ENCODE data around the gene TMEM8B.

TMEM8B gene

GRCh38 chr9:35826071-35826701 lies 2.8 kb upstream of the TMEM8B start:
- H3K4me3 Mint-ChIP-seq, result no peak overlapping the region
- no peaks in the 10 kb centered on the region for H3K9me3 Mint-ChIP-seq
- H3K27me3 Mint-ChIP-seq, result no peaks in the 10 kb centered on the region
- H3K4me1 Mint-ChIP-seq (ENCODE audit: low read depth), result peaks cover 23% of the 10 kb centered on the region
- no peaks in the 10 kb centered on the region for H3K36me3 Mint-ChIP-seq (ENCODE audit: low read depth)
- no peak overlapping the region for H3K27ac Mint-ChIP-seq

- H3K27me3 Mint-ChIP-seq, result no peaks in the 10 kb centered on the region
- H3K4me1 Mint-ChIP-seq (ENCODE audit: low read depth), result peaks cover 23% of the 10 kb centered on the region
- H3K9me3 Mint-ChIP-seq, result no peaks in the 10 kb centered on the region
- no peaks in the 10 kb centered on the region for H3K36me3 Mint-ChIP-seq (ENCODE audit: low read depth)
- H3K4me3 Mint-ChIP-seq, result no peak overlapping the region
- no peak overlapping the region for H3K27ac Mint-ChIP-seq
Observed at GRCh38 chr9:35827486-35827885, 1.5 kb upstream of the TMEM8B start.

- no peaks in the 10 kb centered on the region for H3K9me3 Mint-ChIP-seq
- H3K4me3 Mint-ChIP-seq, result peak within 1 kb of the TSS; percentile 95
- no peaks in the 10 kb centered on the region for H3K27me3 Mint-ChIP-seq
- H3K27ac Mint-ChIP-seq, result peak within 1 kb of the TSS; percentile 91
- H3K4me1 Mint-ChIP-seq (ENCODE audit: low read depth), result peaks cover 27% of the 10 kb centered on the region
- no peaks in the 10 kb centered on the region for H3K36me3 Mint-ChIP-seq (ENCODE audit: low read depth)
Observed at GRCh38 chr9:35828716-35829083, 328 bp upstream of the TMEM8B start, which contains the start of gene FAM221B. FAM221B (minus strand) TSS chr9:35828732; CDS start chr9:35826161, 2,571 bp downstream.

GRCh38 chr9:35829764-35830096 lies 702 bp downstream of the TMEM8B start:
- Mint-ChIP-seq H3K4me1 (ENCODE audit: low read depth) (peaks cover 34% of the 10 kb centered on the region), H3K36me3 (ENCODE audit: low read depth) (no peaks in the 10 kb centered on the region), H3K4me3 (peak overlapping the region; percentile 73), H3K27ac (peak overlapping the region; percentile 55), H3K9me3 (no peaks in the 10 kb centered on the region), H3K27me3 (no peaks in the 10 kb centered on the region)

GRCh38 chr9:35831040-35831439 lies 2.0 kb downstream of the TMEM8B start:
- no peaks in the 10 kb centered on the region for H3K9me3 Mint-ChIP-seq
- peaks cover 33% of the 10 kb centered on the region for H3K4me1 Mint-ChIP-seq (ENCODE audit: low read depth)
- no peaks in the 10 kb centered on the region for H3K36me3 Mint-ChIP-seq (ENCODE audit: low read depth)
- no peaks in the 10 kb centered on the region for H3K27me3 Mint-ChIP-seq
- H3K27ac Mint-ChIP-seq, result no peak overlapping the region
- no peak overlapping the region for H3K4me3 Mint-ChIP-seq

GRCh38 chr9:35832814-35833213 lies 3.8 kb downstream of the TMEM8B start:
- Mint-ChIP-seq H3K36me3 (ENCODE audit: low read depth) (no peaks in the 10 kb centered on the region), H3K9me3 (no peaks in the 10 kb centered on the region), H3K4me3 (no peak overlapping the region), H3K27me3 (no peaks in the 10 kb centered on the region), H3K27ac (no peak overlapping the region), H3K4me1 (ENCODE audit: low read depth) (peaks cover 31% of the 10 kb centered on the region)

- no peak overlapping the region for H3K4me3 Mint-ChIP-seq
- H3K27ac Mint-ChIP-seq, result no peak overlapping the region
- peaks cover 20% of the 10 kb centered on the region for H3K4me1 Mint-ChIP-seq (ENCODE audit: low read depth)
- no peaks in the 10 kb centered on the region for H3K27me3 Mint-ChIP-seq
- H3K9me3 Mint-ChIP-seq, result no peaks in the 10 kb centered on the region
- H3K36me3 Mint-ChIP-seq (ENCODE audit: low read depth), result no peaks in the 10 kb centered on the region
Observed at GRCh38 chr9:35834260-35835215, 5.5 kb downstream of the TMEM8B start.

GRCh38 chr9:35835216-35835632 lies 6.2 kb downstream of the TMEM8B start:
- Mint-ChIP-seq H3K27me3 (no peaks in the 10 kb centered on the region), H3K36me3 (ENCODE audit: low read depth) (no peaks in the 10 kb centered on the region), H3K27ac (no peak overlapping the region), H3K4me1 (ENCODE audit: low read depth) (peaks cover 17% of the 10 kb centered on the region), H3K4me3 (no peak overlapping the region), H3K9me3 (no peaks in the 10 kb centered on the region)

GRCh38 chr9:35835766-35836165 lies 6.7 kb downstream of the TMEM8B start:
- no peaks in the 10 kb centered on the region for H3K9me3 Mint-ChIP-seq
- H3K4me3 Mint-ChIP-seq, result no peak overlapping the region
- no peaks in the 10 kb centered on the region for H3K36me3 Mint-ChIP-seq (ENCODE audit: low read depth)
- H3K27me3 Mint-ChIP-seq, result no peaks in the 10 kb centered on the region
- H3K4me1 Mint-ChIP-seq (ENCODE audit: low read depth), result peaks cover 18% of the 10 kb centered on the region
- H3K27ac Mint-ChIP-seq, result peak overlapping the region; percentile 11

- peaks cover 18% of the 10 kb centered on the region for H3K4me1 Mint-ChIP-seq (ENCODE audit: low read depth)
- no peaks in the 10 kb centered on the region for H3K9me3 Mint-ChIP-seq
- no peak overlapping the region for H3K4me3 Mint-ChIP-seq
- no peaks in the 10 kb centered on the region for H3K27me3 Mint-ChIP-seq
- H3K36me3 Mint-ChIP-seq (ENCODE audit: low read depth), result no peaks in the 10 kb centered on the region
- H3K27ac Mint-ChIP-seq, result no peak overlapping the region
Observed at GRCh38 chr9:35836595-35836994, 7.6 kb downstream of the TMEM8B start.

- H3K9me3 Mint-ChIP-seq, result no peaks in the 10 kb centered on the region
- H3K27ac Mint-ChIP-seq, result no peak overlapping the region
- H3K36me3 Mint-ChIP-seq (ENCODE audit: low read depth), result no peaks in the 10 kb centered on the region
- H3K4me1 Mint-ChIP-seq (ENCODE audit: low read depth), result peaks cover 16% of the 10 kb centered on the region
- H3K4me3 Mint-ChIP-seq, result no peak overlapping the region
- H3K27me3 Mint-ChIP-seq, result no peaks in the 10 kb centered on the region
Observed at GRCh38 chr9:35839926-35840325, 10.9 kb downstream of the TMEM8B start.

- no peaks in the 10 kb centered on the region for H3K36me3 Mint-ChIP-seq (ENCODE audit: low read depth)
- H3K9me3 Mint-ChIP-seq, result no peaks in the 10 kb centered on the region
- no peak overlapping the region for H3K4me3 Mint-ChIP-seq
- no peaks in the 10 kb centered on the region for H3K27me3 Mint-ChIP-seq
- H3K4me1 Mint-ChIP-seq (ENCODE audit: low read depth), result peaks cover 26% of the 10 kb centered on the region
- no peak overlapping the region for H3K27ac Mint-ChIP-seq
Observed at GRCh38 chr9:35840881-35841644, 12.0 kb downstream of the TMEM8B start.

- H3K36me3 Mint-ChIP-seq (ENCODE audit: low read depth), result no peaks in the 10 kb centered on the region
- H3K4me1 Mint-ChIP-seq (ENCODE audit: low read depth), result peaks cover 26% of the 10 kb centered on the region
- H3K27me3 Mint-ChIP-seq, result no peaks in the 10 kb centered on the region
- H3K9me3 Mint-ChIP-seq, result no peaks in the 10 kb centered on the region
- no peak overlapping the region for H3K27ac Mint-ChIP-seq
- H3K4me3 Mint-ChIP-seq, result no peak overlapping the region
Observed at GRCh38 chr9:35841645-35841900, 12.5 kb downstream of the TMEM8B start.

- peaks cover 32% of the 10 kb centered on the region for H3K4me1 Mint-ChIP-seq (ENCODE audit: low read depth)
- H3K36me3 Mint-ChIP-seq (ENCODE audit: low read depth), result no peaks in the 10 kb centered on the region
- H3K9me3 Mint-ChIP-seq, result no peaks in the 10 kb centered on the region
- H3K27me3 Mint-ChIP-seq, result no peaks in the 10 kb centered on the region
- no peak overlapping the region for H3K4me3 Mint-ChIP-seq
- no peak overlapping the region for H3K27ac Mint-ChIP-seq
Observed at GRCh38 chr9:35842020-35842745, 13.2 kb downstream of the TMEM8B start.

- H3K9me3 Mint-ChIP-seq, result no peaks in the 10 kb centered on the region
- H3K27ac Mint-ChIP-seq, result no peak overlapping the region
Observed at GRCh38 chr9:35842795-35843194, 13.8 kb downstream of the TMEM8B start.

More at GRCh38 chr9:35842795-35843194, 13.8 kb downstream of the TMEM8B start:
- Mint-ChIP-seq H3K4me3 (no peak overlapping the region), H3K36me3 (ENCODE audit: low read depth) (no peaks in the 10 kb centered on the region), H3K4me1 (ENCODE audit: low read depth) (peaks cover 39% of the 10 kb centered on the region), H3K27me3 (no peaks in the 10 kb centered on the region)

Data from stimulated activated naive CD8-positive, alpha-beta T cell treated with anti-CD3 and anti-CD28 coated beads, Interleukin-15, Interleukin-2, amounts not matched to agents 100 ng/mL and 50 ng/mL, for 24 hours (primary cell).